Esophagus squamous epithelium (tissue), 4 donors: ENCODE results near the gene NPY5R.

Source experiments
- CTCF ChIP-seq, 6 experiments: fragments of 450-650 bp in 4 of 6; fragments of 200-600 bp in 2 of 6; sonication (generic) in 2 of 6; IDR thresholded peaks; one replicate each; pipeline ENCODE4 v1.5.1; 2016 to 2019; ENCODE audit warnings: antibody characterized with exemption in 6 of 6, mild to moderate bottlenecking in 4 of 6, moderate library complexity in 4 of 6
- POLR2A ChIP-seq, 4 donors: fragments of 450-650 bp; IDR thresholded peaks; one replicate each; pipeline ENCODE4 v1.6.1; 2017; ENCODE audit warnings: antibody characterized with exemption in 4 of 4, mild to moderate bottlenecking in 4 of 4, moderate library complexity in 3 of 4

- TF ChIP-seq CTCF (IDR thresholded peaks at IDR 0.05) (no peak), POLR2A (IDR thresholded peaks at IDR 0.05) (no peak)
Observed at GRCh38 chr4:163395758-163396157, 52.1 kb downstream of the NPY5R start.
